OCI-LY1 (cell line): ENCODE results near the gene CCDC71L.

Experiments used
- H2AFZ ChIP-seq: fragments of 200-600 bp; sonication (generic), shearing (Covaris generic); 2 replicates; pipeline ENCODE4 v1.6.0; 2014; ENCODE audit warnings: antibody characterized with exemption, mild to moderate bottlenecking, low read length
- H3F3A ChIP-seq: fragments of 200-600 bp; sonication (generic), shearing (Covaris generic); 2 replicates; pipeline ENCODE4 v1.6.0; 2014; ENCODE audit warnings: mild to moderate bottlenecking, antibody characterized with exemption, low read length, moderate library complexity; ENCODE audit not compliant: insufficient read depth
- H3K27ac ChIP-seq: fragments of 200-600 bp; sonication (generic); 2 replicates; pipeline ENCODE4 v1.5.1; 2014; ENCODE audit warnings: low read length, mixed run types, mild to moderate bottlenecking, low read depth; ENCODE audit not compliant: poor library complexity, severe bottlenecking
- H3K27me3 ChIP-seq: fragments of 200-600 bp; sonication (generic); 2 replicates; pipeline ENCODE4 v1.6.0; 2014; ENCODE audit warnings: antibody characterized with exemption, mild to moderate bottlenecking, low read length, moderate library complexity; ENCODE audit not compliant: insufficient read depth
- H3K36me3 ChIP-seq: fragments of 200-600 bp; sonication (generic); 2 replicates; pipeline ENCODE4 v1.6.1; 2014; ENCODE audit warnings: mild to moderate bottlenecking, antibody characterized with exemption, low read length, moderate library complexity, mixed read lengths; ENCODE audit not compliant: insufficient read depth
- H3K4me1 ChIP-seq: fragments of 200-600 bp; sonication (generic); 2 replicates; pipeline ENCODE4 v1.5.1; 2014; ENCODE audit warnings: mild to moderate bottlenecking, low read length, moderate library complexity; ENCODE audit not compliant: insufficient read depth, severe bottlenecking
- H3K4me2 ChIP-seq: fragments of 200-600 bp; sonication (generic), shearing (Covaris generic); 2 replicates; pipeline ENCODE4 v1.6.1; 2014; ENCODE audit warnings: low read length
- H3K4me3 ChIP-seq: fragments of 200-600 bp; sonication (generic); 2 replicates; pipeline ENCODE4 v1.5.1; 2014; ENCODE audit warnings: low read length, low read depth, mild to moderate bottlenecking, mixed read lengths; ENCODE audit not compliant: poor library complexity, severe bottlenecking
- H3K79me2 ChIP-seq: fragments of 200-600 bp; shearing (Covaris generic); 2 replicates; pipeline ENCODE4 v1.6.1; 2016; ENCODE audit warnings: mixed run types, low read length, mixed read lengths; ENCODE audit not compliant: insufficient read depth
- H3K9ac ChIP-seq: fragments of 200-600 bp; sonication (generic), shearing (Covaris generic); 2 replicates; pipeline ENCODE4 v1.6.1; 2014; ENCODE audit warnings: mild to moderate bottlenecking, low read length, mixed read lengths
- H3K9me2 ChIP-seq: fragments of 200-600 bp; sonication (generic), shearing (Covaris generic); 2 replicates; pipeline ENCODE4 v1.6.1; 2014; ENCODE audit warnings: low read depth, mild to moderate bottlenecking, low read length, mixed read lengths
- H3K9me3 ChIP-seq: fragments of 200-600 bp; shearing (Covaris generic); 2 replicates; pipeline ENCODE4 v1.6.1; 2014; ENCODE audit warnings: low read length, mixed read lengths
- H4K20me1 ChIP-seq: fragments of 200-600 bp; sonication (generic), shearing (Covaris generic); 2 replicates; pipeline ENCODE4 v1.6.0; 2016; ENCODE audit warnings: mild to moderate bottlenecking, low read length; ENCODE audit not compliant: insufficient read depth
- CTCF ChIP-seq: fragments of 200-600 bp; sonication (generic), shearing (Covaris generic); IDR thresholded peaks from 2 replicates; pipeline ENCODE4 v1.5.1; 2017; ENCODE audit warnings: mild to moderate bottlenecking, antibody characterized with exemption, low read length, moderate library complexity, mixed read lengths
- EZH2 ChIP-seq: fragments of 200-600 bp; sonication (generic), shearing (Covaris generic); IDR thresholded peaks from 2 replicates; pipeline ENCODE4 v1.8.0; 2017; ENCODE audit warnings: borderline replicate concordance, mixed run types, mild to moderate bottlenecking, antibody characterized with exemption, low read length, moderate library complexity, mixed read lengths

The CCDC71L gene

GRCh38 chr7:106640368-106641141 is 20.4 kb downstream of the CCDC71L start:
- H3K4me2 ChIP-seq: no peak overlapping the region
- H3K9me2 ChIP-seq: no peaks in the 10 kb centered on the region
- no peak overlapping the region for H2AFZ ChIP-seq
- no peaks in the 10 kb centered on the region for H3K27me3 ChIP-seq
- no peaks in the 10 kb centered on the region for H3K36me3 ChIP-seq
- H3K4me3 ChIP-seq: no peak overlapping the region
- H3K9me3 ChIP-seq: no peaks in the 10 kb centered on the region
- H3K27ac ChIP-seq: no peak overlapping the region
- H3K79me2 ChIP-seq: no peaks in the 10 kb centered on the region
- no peak overlapping the region for H3K9ac ChIP-seq
- no peaks in the 10 kb centered on the region for H3K4me1 ChIP-seq
- TF ChIP-seq EZH2: no peak
- no peak for TF ChIP-seq CTCF
- H4K20me1 ChIP-seq: no peaks in the 10 kb centered on the region
- no peaks in the 10 kb centered on the region for H3F3A ChIP-seq

- no peaks in the 10 kb centered on the region for H3K4me1 ChIP-seq
- no peak overlapping the region for H3K4me2 ChIP-seq
- no peak for TF ChIP-seq EZH2
- TF ChIP-seq CTCF: no peak
- no peak overlapping the region for H2AFZ ChIP-seq
- no peaks in the 10 kb centered on the region for H4K20me1 ChIP-seq
- no peaks in the 10 kb centered on the region for H3K27me3 ChIP-seq
- no peak overlapping the region for H3K27ac ChIP-seq
- H3K36me3 ChIP-seq: no peaks in the 10 kb centered on the region
- H3K4me3 ChIP-seq: no peak overlapping the region
- H3K9ac ChIP-seq: no peak overlapping the region
- H3K79me2 ChIP-seq: no peaks in the 10 kb centered on the region
- H3K9me3 ChIP-seq: no peaks in the 10 kb centered on the region
- no peaks in the 10 kb centered on the region for H3F3A ChIP-seq
- no peaks in the 10 kb centered on the region for H3K9me2 ChIP-seq
Measured at GRCh38 chr7:106639476-106640334, 21.3 kb downstream of the CCDC71L start.

GRCh38 chr7:106635411-106635810 is 25.5 kb downstream of the CCDC71L start:
- Histone ChIP-seq H3K9ac (no peak overlapping the region), H2AFZ (no peak overlapping the region), H3K4me1 (no peaks in the 10 kb centered on the region), H3K4me3 (no peak overlapping the region), H3K27me3 (no peaks in the 10 kb centered on the region), H3K9me2 (no peaks in the 10 kb centered on the region), H3K27ac (no peak overlapping the region), H3K36me3 (no peaks in the 10 kb centered on the region), H3F3A (no peaks in the 10 kb centered on the region), H4K20me1 (no peaks in the 10 kb centered on the region), H3K79me2 (no peaks in the 10 kb centered on the region), H3K9me3 (no peaks in the 10 kb centered on the region), H3K4me2 (no peak overlapping the region)
- TF ChIP-seq CTCF: no peak
- TF ChIP-seq EZH2: no peak
